GM21423 (cell line): ENCODE data around the gene CCNB1IP1.
"Not testable (repeated sequence)": the region's sequence is repeated elsewhere in the genome, so short reads cannot be mapped to it uniquely, and the experiment has no call there.

Experiments used
- ATAC-seq: cut with Tn5 transposase; IDR thresholded peaks from one replicate; pipeline ENCODE4 v1.9.1; 2021; ENCODE audit warnings: mild to moderate bottlenecking, moderate library complexity; ENCODE audit not compliant: unreplicated experiment

CCNB1IP1 gene, protein sequence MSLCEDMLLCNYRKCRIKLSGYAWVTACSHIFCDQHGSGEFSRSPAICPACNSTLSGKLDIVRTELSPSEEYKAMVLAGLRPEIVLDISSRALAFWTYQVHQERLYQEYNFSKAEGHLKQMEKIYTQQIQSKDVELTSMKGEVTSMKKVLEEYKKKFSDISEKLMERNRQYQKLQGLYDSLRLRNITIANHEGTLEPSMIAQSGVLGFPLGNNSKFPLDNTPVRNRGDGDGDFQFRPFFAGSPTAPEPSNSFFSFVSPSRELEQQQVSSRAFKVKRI

DNA sequence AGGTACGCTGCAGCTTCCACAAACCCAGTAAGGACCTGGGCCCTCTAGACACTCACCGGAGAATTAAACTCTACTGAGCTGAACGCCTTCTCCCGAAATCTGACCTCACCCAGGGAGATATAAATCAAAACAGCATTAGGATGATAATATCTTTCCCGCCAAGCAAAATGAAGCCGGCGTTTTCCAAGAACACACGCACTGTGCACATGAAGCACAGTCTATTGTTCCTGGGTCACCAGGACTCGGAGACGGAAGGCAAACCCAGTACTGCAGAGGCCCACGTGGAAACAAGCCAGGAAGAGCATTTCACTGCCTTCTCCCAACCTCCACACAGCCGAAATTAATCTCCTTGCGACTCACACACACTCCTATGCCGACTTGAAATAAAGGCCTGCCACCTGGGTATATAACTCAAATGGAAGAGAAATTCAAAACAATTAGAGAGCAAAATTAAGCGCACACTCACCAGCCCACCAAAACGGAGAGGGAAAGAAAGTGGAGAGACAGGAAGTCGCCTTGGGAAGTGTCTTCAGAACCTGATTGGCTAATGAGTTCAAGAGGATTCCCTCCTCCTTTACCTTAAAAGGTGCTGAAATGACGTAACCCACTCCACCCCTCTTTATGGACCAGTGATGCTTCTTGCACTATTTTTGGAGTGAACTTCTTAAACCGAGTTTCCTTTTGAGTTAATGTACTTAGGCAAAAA, at the start of gene CCNB1IP1:
CCNB1IP1 (minus strand) TSS at position 492 of the 706 bp plus-strand sequence. CDS start 16,756 bp downstream, outside the sequence.
- ATAC-seq = peak; percentile 96

DNA sequence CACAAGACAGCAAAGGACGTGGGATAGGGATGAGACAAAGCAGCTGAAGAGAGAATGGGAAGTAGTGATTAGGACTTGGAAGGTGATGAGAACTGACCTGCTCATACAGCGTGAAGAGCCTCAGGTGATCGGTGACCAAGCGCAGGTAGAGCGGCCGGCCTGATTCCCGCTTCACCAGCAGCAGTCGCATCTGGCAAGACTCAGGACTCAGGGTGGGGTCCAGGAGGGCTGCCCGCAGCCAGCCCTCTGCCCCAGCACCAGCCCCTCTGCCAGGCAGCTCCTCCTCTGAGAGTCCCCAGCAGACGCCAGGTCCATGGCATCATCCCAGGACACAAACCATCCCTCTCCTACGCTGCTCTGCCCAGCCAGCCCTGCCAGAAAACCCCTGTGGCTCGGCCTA, 49.4 kb upstream of the CCNB1IP1 start:
- ATAC-seq = no peak

DNA sequence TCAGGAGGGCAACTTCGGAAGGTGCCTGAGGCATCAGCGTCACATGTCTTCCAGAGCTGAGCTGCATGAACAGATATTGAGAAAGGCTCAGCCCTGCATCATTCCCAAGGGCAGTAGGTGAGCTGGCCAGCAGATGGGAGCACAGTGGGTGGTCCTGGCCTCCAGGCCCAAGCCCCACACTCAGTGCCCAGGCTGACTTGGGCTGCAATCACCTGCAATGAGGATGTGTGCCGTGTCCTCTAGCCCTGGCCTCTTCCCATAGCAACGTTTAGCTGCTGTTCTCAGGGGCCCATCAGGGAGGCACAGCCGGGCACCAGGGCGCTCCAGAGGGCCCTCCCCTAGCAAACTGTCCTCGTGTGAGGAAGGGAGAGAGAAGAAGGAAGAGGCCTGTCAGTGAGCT, 48.3 kb upstream of the CCNB1IP1 start:
- no peak for ATAC-seq

DNA sequence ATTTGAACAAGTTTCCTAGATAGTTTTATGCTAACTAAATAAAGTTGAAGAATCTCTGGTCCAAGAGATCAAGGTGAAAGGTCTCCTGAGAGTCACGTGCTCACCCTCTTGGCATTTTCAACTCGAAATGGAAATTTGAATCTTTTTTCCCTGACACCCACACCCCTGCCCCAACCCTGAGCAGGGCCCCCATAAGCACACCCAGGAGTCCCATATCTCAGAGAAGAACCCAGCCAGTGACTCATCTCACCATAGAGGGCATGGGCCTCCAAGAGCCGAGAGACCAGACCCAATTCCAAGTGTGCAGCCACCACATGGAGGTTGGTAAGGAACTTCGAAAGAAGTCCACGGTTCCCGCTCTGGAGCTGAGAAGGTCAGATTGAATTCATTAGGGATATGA, 47.6 kb upstream of the CCNB1IP1 start:
- ATAC-seq = no peak

DNA sequence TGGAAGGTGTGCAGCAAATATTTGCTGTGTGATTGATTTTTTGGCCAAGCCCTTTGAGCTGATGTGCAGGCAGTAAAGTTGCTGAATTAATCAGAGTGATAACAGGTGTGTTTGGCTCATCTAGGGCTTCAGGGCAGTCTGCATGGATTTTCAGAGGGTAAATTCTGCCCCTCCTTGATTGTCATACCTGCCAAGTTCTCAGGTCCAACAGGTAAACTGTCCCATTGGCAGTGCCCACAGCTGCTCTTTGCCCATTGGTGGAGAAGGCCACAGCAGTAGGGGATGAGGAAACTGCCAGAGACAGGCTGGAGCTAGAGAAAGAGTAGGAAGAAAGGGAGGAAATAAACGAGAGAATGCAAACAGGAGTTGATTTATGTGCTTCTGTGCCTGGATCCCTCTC, 46.7 kb upstream of the CCNB1IP1 start:
- no peak for ATAC-seq

DNA sequence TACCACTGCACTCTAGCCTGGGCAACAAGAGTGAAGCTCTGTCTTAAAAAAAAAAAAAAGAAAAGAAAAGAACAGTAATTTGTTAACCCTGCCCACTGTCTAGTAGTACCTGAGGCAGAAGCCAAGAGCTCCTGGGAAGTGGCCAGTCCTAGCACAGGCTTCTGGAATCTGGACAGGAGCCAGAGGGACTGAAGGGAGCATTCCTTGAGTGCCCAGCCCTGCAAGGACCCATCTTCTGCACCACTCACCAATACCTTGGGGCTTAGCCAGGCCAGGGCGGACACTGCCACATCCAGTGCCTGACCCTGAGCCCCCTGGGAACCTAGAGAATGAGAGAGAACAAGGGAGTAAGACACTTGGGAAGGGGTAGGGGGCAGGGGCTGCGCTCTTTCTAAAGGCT, 44.1 kb upstream of the CCNB1IP1 start:
- no peak for ATAC-seq

DNA sequence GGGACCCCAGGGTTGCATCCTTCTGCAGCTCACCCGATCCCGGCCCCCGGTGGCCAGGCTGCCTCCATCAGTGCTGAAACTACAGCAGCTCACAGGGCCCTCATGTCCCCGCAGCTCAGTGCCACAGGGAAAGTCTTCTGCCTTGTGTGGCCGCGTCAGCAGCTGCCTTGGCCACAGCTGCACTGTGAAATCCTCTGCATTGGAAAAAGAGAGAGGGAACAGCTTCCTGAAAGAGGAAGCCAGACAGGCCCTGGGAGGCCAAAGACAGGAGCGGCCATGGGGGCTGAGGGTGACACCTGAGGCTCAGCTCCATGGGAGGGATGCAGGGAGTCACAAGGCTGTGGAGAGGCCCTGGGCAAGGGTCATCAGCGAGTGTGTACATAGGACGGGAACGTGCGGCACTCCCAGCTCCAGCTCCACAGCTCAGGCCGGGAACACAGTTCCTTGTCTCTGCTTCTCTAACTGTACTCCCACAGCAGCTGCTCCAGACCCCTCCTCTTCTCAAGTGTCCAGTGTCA, 43.1 kb upstream of the CCNB1IP1 start:
- no peak for ATAC-seq

DNA sequence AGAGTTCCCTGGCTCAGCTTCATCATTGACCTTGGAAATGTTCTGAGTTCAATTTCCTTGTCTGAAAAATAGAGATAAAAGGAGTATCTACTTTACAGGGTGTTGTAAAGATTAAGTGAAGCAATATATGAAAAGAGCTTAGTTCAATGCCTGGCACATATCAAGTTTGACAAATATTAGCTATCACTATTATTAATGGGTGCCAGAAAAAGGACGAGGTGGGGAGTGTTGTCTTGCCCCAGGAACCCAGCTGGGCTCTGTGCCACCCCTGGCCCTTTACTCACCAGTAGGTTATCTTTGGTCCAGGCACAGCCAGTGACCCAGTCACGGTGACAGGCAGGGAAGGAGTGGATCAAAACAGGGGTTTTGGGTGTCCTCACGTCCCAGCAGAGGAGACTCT, 42.4 kb upstream of the CCNB1IP1 start:
- no peak for ATAC-seq

DNA sequence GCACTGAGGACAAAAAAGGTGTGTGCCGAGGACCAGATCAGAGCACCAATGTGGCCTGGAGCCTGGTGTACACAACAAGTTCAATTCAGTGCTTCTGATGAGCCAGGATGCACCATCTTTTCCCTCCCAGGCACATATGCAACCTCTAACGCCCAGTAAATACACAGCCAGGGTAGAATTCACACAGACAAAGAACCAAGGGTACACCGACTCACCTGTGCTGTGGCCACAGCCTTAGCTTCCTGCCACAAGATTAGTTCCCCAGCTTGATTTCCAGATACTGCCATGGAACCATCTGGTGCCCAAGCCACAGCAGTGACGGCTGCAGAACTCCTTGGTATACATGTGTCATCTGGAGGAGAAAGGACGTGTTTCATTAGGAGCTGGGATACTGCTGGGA, 39.7 kb upstream of the CCNB1IP1 start:
- ATAC-seq = no peak

DNA sequence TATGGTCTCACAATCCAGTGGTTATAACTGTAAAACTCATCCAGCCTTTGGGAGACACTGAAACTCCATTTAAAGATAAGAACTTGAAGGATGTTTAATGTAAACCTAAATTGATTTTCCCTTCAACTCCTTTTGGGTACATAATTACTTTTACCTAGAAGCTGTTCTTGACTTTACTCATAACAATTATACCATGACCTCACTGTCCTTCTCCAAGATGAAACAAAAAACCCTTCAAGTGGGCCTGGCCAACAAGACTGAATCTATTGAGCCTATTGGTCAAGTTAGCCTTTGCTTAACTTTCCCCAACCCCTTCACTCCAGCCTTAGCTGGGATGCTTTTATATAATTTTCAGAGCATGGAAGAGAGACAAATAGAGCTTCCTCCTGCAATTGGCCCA, 32.8 kb upstream of the CCNB1IP1 start:
- no peak for ATAC-seq

DNA sequence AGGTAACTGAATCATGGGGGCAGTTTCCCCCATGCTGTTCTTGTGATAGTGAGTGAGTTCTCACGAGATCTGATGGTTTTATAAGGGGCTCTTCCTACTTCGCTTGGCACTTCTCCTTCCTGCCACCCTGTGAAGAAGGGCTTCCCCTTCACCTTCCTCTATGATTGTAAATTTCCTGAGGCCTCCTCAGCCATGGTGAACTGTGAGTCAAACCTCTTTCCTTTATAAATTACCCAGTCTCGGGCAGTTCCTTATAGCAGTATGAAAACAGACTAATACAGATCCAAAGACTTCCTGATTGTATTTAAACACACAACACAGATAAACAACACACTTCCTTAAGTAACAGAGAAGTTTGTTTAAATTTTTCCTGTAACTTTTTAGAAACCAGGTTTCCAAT, 25.4 kb upstream of the CCNB1IP1 start:
- not testable (repeated sequence) for ATAC-seq

DNA sequence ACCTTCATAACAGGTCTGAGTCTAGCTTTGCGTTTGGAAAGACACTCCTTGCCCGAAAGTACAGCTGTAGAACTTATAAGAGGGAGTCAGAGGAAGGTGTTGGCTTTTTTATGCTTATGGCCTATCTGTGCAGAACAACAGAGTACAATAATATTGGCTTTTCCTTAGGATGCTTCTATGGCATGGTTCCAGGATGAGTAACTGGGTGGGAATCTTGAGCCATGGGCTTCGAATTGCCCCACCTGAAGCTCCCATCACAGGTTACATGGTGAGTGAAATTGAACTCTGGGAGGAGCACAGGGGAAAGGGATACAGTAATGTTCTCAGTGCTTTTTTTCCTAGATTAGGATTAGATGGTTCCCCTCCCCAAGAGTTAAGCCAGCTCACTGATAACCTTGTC, 23.3 kb upstream of the CCNB1IP1 start:
- no peak for ATAC-seq

DNA sequence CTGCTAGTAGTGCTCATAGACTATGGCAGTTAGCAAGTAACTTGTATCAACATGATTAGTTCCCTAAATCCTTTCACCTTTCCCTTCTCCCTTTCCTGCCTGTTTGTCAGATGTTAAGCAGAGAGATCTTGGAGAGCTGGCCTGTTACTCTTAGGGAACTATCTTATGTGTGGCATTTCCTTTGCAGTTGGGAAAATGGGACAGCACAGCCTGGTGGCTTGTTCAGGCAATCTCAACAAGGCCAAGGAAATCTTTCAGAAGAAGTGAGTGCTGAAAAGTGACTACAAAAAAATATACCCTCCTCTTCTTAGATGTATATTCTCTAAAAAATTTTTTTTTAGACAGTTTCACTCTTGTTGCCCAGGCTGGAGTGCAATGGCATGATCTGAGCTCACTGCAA, 17.8 kb upstream of the CCNB1IP1 start:
- ATAC-seq = no peak

DNA sequence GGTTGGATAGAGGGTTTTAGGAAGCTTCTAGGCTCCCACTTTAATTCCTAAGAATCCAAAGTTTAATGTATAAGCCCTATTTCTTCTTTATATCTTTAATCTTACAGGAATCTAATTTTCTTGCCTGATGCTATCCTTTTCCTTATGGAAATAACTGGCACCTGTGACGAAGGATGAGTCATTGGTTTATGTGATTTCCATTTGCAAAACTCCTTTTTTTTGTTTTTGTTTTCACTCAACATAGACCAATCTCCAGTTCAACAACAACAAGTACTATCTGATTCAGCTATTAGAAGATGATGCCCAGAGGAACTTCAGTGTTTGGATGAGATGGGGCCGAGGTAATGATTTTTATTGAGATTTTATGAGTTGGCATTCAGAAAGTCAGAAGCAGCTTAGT, 17.2 kb upstream of the CCNB1IP1 start:
- no peak for ATAC-seq

DNA sequence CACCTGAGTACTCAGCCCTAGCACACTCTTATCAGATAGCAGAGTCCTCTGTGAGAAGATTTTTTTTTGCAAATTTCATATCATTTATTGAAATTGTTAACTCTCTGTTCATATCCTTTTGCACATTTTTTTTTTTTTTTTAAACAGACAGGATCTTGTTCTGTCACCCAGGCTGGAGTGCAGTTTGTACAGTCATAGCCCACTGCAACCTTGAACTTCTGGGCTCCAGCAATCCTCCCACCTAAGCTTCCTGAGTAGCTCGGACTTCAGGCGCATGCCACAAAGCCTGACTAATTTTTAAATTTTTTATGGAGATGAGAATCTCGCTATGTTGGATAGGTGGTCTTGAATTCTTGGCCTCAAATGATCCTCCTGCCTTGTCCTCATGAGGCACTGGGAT, 14.7 kb upstream of the CCNB1IP1 start:
- no peak for ATAC-seq

DNA sequence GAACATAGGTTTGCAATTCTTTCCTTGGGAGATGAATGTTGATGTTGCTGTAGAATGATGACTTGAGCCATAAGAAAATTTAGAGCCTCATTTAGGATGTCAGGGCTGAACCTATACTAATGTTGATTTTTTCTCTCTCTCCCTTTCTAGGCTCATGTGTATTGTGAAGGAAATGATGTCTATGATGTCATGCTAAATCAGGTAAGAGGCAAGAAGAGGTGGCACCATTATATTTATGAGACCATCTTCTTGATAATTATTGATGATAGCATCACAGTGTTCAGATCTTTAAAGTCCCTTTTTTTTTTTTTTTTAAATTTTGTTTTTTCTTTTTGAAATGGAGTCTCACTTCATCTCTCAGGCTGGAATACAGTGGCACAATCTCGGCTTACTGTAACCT, 13.6 kb upstream of the CCNB1IP1 start:
- ATAC-seq = no peak

DNA sequence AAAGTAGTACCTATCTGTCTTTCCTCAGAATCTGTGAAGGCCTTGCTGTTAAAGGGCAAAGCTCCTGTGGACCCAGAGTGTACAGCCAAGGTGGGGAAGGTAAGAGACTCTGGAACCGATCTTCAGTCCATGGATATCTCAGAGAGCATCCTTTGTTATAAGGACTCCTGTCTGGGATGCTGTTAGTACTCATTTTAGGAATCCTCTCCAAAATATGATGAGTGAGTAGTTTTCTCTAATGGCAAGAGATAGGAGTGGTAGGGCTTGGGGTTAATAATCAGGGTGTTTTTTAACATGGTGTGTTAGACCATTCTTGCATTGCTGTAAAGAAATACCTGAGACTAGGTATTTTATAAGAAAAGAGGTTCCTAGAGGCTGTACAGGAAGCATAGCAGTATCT, 12.3 kb upstream of the CCNB1IP1 start:
- ATAC-seq = no peak

DNA sequence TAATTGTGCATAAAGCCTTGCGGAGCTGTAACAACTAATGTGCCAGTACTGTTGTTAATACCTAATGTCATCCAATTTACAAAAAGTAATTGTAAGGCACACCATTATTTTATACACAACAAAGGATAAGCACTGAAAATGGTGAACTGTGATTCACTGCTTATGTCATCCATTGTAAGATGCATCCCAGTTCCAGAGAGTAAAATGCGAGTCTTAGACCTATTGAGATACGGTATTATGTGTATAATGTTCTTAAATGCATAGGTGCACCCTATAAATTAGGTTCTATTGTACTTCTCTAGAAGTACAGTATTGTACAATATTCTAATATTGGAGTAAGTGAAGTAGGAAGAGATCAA, 10.8 kb upstream of the CCNB1IP1 start:
- no peak for ATAC-seq

DNA sequence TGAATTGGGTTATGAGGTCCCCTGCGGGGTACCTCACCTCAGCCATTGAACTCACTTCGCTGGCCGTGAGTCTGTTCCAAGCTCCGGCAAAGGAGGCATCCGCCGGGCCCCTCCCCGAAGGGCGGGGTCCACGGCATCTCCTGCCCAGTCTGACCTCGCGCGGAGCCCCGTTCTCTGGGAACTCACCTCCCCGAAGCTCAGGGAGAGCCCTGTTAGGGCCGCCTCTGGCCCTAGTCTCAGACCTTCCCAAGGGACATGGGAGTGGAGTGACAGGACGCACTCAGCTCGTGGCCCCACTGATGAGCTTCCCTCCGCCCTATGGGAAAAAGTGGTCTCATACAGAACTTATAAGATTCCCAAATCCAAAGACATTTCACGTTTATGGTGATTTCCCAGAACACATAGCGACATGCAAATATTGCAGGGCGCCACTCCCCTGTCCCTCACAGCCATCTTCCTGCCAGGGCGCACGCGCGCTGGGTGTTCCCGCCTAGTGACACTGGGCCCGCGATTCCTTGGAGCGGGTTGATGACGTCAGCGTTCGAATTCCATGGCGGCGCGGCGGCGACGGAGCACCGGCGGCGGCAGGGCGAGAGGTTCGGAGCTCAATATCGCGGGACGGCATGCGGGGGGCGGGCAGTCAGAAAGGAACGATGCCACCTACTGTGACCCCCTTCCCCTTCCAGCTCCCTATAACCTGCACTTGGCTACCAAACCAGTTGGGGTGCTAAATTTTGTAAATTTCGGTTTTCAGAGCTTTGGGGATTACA, 10.2 kb upstream of the CCNB1IP1 start, which contains the start of gene PARP2:
PARP2 (plus strand) TSS at position 544 of the 770 bp plus-strand sequence; CDS start at position 551, 7 bp downstream.
- ATAC-seq = peak; percentile 92

DNA sequence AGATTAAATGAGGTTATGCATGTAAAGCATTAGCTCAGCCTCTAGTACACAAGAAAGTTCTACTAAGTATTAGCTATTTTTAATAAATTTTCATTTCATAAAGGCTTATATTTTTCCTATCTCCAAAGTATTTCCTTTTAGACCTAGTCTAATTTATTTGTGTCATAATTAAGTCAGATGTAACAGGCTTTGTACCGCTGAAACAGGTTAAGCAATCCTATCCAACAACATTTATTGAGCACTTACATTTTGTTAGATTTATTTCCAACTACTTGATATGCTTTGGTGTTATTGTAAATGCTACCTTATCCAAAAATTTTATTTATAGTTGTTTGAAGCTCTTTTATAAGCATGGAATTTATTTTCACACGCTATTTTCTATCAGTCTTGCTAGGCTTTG, 8.6 kb upstream of the CCNB1IP1 start:
- ATAC-seq = no peak

DNA sequence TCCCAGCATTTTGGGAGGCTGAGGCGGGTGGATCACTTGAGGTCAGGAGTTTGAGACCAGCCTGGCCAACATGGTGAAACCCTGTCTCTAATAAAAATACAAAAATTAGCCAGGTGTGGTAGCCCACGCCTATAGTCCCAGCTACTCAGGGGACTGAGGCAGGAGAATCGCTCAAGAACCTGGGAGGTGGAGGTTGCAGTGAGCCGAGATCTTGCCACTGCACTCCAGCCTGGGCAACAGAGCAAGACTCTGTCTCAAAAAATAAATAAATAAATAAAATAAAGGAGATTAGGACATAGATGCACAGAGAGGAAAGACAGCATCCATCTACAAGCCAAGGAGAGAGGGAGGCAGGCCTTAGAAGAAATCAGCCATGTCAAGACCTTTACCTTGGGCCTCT, 8.0 kb upstream of the CCNB1IP1 start:
- ATAC-seq = not testable (repeated sequence)

DNA sequence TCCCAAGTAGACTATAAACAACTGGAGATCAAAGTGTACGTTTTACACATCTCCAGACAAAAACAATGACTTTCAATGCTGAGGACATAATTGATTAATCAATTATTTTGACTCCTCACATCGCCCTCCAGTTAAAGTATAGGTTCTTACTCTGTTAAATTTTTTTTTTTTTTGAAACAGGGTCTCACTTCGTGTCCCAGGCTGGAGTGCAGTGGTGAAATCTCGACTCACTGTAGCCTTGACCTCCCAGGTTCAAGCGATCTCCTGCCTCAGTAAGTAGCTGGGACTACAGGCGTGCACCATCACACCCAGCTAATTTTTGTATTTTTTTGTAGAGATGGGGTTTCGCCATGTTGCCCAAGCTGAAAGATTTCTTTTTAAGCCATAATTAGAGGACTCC, 938 bp upstream of the CCNB1IP1 start:
- ATAC-seq = no peak
